ENCODE data around the gene ANAPC13.

Gene ANAPC13

GRCh38 chr3:134483195-134483900, 2.4 kb downstream of the ANAPC13 start:
- DNase-seq (ENCODE audit: low read depth in 2 of 2): no peak

DNA sequence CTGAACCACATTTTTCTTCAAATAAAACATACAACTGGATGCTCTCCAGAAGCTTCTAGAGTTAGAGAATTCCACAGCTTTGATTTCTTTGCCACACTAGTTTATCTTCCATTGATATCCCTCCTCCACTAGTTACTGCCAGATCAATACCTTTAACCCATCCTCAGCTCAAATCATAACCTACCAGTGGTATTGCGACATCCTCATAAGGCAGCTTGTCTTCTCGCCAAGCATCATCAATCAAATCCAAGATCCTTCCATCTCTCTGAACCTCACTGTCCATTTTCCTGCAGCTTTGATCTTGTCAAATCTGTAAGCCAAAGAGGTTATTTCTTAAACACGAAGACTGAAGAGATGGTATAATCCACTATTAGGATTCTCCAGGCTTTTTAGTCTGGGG, 3.2 kb downstream of the ANAPC13 start:
- DNase-seq (ENCODE audit: low read depth in 2 of 2): no peak

- no peak for DNase-seq (ENCODE audit: low read depth in 2 of 2)
These were observed 4.6 kb downstream of the ANAPC13 start for GRCh38 chr3:134481166-134481565.

DNA sequence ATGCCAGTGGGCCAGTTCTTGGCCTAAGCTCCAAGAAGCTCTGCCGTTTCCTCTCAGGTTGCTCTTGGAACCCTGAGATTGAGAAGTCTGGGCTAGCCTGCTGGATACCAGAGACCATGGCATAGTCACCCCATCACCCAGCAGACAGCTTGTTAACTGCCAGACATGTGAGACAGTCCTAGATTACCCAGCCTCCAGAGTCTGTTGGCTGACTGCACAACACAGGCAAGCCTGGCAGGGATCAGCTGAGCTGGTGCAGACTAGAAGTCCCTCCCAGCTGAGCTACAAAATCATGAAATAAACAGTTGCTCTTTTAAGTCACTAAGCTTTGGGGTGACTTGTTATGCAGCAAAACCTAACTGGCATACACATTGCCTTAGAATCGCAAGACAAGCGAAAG, 5.2 kb downstream of the ANAPC13 start:
- DNase-seq (ENCODE audit: low read depth in 2 of 2): no peak

GRCh38 chr3:134477938-134478337, 7.8 kb downstream of the ANAPC13 start:
- DNase-seq (ENCODE audit: low read depth in 2 of 2): no peak

- DNase-seq (ENCODE audit: low read depth in 2 of 2): no peak
These were observed 8.8 kb downstream of the ANAPC13 start for GRCh38 chr3:134477002-134477401.

- DNase-seq (ENCODE audit: low read depth in 2 of 2): no peak
These were observed 9.5 kb downstream of the ANAPC13 start for GRCh38 chr3:134476306-134476705.

DNA sequence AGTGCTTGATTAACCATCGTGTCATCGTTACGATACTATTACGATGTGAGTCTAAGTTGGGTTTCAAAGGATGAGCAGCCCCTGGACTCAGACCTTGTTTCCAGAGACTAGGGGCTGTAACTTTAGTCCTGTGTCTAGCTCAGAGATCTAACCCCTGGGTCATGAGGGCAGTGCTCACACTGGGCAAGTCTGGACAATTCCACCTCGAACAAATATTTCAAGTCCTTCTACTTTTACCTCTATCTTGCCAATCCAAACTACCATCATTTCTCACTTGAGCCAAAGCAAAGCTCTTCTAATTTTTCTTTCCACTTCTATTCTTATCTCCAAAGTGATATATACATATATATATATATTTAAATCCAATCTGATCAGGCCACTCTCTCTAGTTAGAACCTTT, 10.8 kb downstream of the ANAPC13 start:
- no peak for DNase-seq (ENCODE audit: low read depth in 2 of 2)

- peak; percentile 62 to 83 for DNase-seq (ENCODE audit: low read depth in 2 of 2)
These were observed 11.8 kb downstream of the ANAPC13 start for GRCh38 chr3:134473868-134474546.

- no peak for DNase-seq (ENCODE audit: low read depth in 2 of 2)
These were observed 13.0 kb downstream of the ANAPC13 start for GRCh38 chr3:134472831-134473230.

DNA sequence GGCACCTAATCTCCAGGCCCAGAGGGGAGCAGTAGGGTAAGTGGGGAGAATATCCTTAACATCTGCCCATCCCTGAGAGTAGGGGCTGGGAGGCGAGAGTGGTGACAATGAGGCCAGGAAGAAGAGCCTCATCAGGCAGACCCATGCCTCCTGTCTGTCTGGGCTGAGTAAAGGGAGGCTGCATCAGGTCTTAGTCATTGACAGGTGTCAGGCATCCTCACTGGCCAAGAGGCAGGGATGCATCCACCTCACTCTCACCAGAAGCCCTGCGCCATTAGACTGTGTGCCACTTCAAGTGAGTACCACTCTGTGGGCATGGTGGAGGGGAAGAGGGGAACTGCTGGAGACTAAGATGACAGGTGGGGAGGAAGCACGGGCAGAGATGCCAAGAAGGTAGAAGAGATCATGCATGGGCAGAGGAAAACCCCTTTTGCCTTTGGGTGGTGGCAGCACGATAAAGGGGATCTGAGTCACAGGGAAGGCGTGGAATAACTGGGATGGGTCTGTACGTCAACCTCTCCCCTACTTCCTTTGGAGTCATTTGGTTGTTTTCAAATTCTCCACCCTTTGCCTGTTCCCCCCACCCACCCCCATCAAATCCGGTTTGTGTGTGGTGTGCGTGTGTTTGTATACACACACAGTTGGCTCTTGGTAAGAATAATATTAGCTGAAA, 14.1 kb downstream of the ANAPC13 start:
- DNase-seq (ENCODE audit: low read depth in 2 of 2): no peak

DNA sequence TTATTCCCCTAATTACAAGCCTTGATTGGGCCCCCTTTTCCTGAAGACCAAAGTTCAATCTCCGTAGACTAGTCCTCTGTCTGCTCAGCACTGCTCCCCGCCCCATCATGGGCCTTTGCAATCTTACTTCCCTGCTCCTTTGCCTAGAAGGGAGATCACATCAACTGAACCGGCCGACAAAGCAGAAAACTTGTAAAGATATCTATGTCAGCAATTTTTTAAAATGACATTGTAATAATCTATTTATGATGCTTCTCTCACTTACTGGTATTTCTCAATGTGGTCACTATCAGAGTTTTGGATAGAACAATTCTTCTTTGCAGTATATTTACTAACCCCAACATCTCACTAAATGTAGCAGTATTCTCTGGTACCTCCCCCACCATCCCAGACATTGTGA, 17.3 kb downstream of the ANAPC13 start:
- DNase-seq (ENCODE audit: low read depth in 2 of 2): no peak

DNA sequence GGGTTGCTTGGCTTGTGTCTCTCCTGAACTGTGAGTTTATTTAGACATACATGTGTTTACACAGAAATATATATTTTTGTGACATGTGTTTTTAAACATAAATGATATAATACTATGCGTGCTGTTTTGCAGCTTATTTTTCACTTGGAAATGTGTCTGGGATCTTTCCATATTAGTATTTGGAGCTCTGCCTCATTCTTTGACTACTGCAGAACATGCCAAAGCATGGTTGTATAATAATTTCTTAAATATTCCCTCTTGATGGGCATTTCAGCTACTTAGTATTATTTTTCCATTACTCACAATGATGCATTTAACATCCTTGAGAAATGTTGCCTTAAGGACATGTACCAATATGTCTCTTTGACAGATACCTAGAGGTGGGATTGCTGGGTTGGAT, 19.5 kb downstream of the ANAPC13 start:
- no peak for DNase-seq (ENCODE audit: low read depth in 2 of 2)

GRCh38 chr3:134464689-134465365, 21.0 kb downstream of the ANAPC13 start:
- no peak for DNase-seq (ENCODE audit: low read depth in 2 of 2)

- DNase-seq (ENCODE audit: low read depth in 2 of 2): no peak
These were observed 21.6 kb downstream of the ANAPC13 start for GRCh38 chr3:134464064-134464688.

GRCh38 chr3:134463676-134464063, 22.1 kb downstream of the ANAPC13 start:
- DNase-seq (ENCODE audit: low read depth in 2 of 2): no peak

DNA sequence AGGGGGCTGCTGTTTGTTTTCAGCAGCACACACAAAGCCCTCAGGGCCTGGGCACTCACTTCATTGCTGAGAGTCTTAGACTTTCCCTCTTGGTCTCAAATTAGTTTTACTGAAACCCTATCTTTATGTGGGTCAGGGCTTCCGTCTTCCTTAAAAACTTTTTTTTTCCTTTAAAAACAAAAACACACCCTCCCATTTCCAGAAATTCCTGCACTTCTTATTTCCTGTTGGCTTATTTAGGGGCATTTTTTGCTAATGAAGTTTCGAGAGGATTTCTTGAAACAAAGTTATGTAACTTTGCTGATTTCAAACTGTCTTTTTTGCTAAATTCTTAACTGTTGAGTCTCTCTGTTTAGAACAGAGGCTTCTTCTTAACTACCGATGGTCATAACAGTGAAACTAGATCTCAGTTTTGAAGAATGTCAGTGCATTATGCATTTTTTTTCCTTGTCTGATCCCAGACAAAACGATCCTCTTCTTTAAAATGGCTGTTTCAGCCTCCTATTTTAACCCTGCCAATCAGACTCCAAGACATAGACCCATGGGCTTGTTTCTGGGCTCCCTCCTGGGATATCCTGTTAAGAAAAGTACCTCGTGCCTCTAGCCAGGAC, 23.3 kb downstream of the ANAPC13 start:
- no peak for DNase-seq (ENCODE audit: low read depth in 2 of 2)

DNA sequence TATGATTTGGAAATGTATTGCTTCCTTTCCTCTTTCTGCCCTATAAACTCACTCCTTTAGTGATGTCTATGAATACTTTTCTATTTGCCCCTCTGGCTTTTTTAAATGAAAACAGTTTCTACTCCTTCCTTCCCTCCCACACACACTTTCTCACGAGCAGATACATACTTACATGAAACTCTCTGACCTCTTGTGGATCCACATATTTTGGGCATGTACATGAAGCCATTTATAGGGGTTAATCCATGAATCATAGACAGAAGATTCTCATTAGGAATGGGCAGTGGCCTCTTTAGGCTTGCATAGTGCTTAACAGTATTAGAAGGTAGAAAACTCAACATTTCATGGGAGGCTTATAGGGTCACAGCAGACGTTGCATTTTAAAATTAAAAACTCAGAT, 24.8 kb downstream of the ANAPC13 start:
- no peak for DNase-seq (ENCODE audit: low read depth in 2 of 2)

GRCh38 chr3:134459562-134459961, 26.2 kb downstream of the ANAPC13 start:
- no peak for DNase-seq (ENCODE audit: low read depth in 2 of 2)

DNA sequence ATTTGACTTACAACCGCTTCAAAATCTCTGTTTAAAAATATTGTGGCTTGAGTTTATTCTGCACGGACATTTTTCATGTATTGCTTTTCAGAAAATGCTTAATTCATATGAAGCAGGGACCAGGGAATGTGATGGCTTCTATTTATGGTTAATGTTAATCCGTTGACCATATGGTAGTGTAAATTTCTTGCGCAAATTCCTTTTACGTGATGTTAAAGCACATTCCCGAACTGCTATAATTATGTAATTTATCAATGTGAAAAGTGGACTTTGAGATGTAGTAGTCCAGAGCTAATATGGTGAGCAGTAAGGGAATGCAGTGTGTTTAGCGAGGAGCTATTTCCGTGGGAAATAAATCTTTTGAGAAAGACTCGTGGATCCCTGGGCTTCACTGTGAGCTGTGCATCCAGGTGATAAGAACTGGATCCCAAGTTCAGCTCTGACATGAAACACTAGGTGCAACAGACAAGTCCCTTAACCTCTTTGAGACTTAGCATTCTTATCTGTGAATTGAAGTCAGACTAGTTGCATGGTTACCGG, 27.3 kb downstream of the ANAPC13 start:
- no peak for DNase-seq (ENCODE audit: low read depth in 2 of 2)

- no peak for DNase-seq (ENCODE audit: low read depth in 2 of 2)
These were observed 28.3 kb downstream of the ANAPC13 start for GRCh38 chr3:134457376-134458074.
